HUES6 (cell line): ENCODE results near the gene EPS8.

Experiments
- H3K27ac ChIP-seq: 2 replicates; pipeline ENCODE4 v1.7.0; 2013; ENCODE audit warnings: low read depth, mild to moderate bottlenecking, low read length, inconsistent platforms
- H3K27me3 ChIP-seq: 2 replicates; pipeline ENCODE4 v1.6.1; 2013; ENCODE audit warnings: low read length; ENCODE audit not compliant: control insufficient read depth, insufficient read depth
- H3K36me3 ChIP-seq: 2 replicates; pipeline ENCODE4 v1.6.1; 2013; ENCODE audit warnings: low read length; ENCODE audit not compliant: control insufficient read depth, insufficient read depth
- H3K4me1 ChIP-seq: 2 replicates; pipeline ENCODE4 v1.6.1; 2013; ENCODE audit warnings: low read length; ENCODE audit not compliant: control insufficient read depth, insufficient read depth
- H3K4me3 ChIP-seq: 2 replicates; pipeline ENCODE4 v1.5.1; 2013; ENCODE audit warnings: low read depth, low read length
- H3K9ac ChIP-seq: one replicate; pipeline ENCODE4 v1.6.1; 2013; ENCODE audit warnings: mild to moderate bottlenecking, low read length
- H3K9me3 ChIP-seq: 2 replicates; pipeline ENCODE4 v1.6.1; 2013; ENCODE audit warnings: low read depth, low read length; ENCODE audit not compliant: control insufficient read depth, insufficient read depth

Gene EPS8

GRCh38 chr12:15689751-15690191, 99.4 kb downstream of the EPS8 start:
- H3K36me3 ChIP-seq: no peaks in the 10 kb centered on the region
- H3K9ac ChIP-seq: no peak overlapping the region
- H3K27ac ChIP-seq: no peak overlapping the region
- H3K27me3 ChIP-seq: no peaks in the 10 kb centered on the region
- no peaks in the 10 kb centered on the region for H3K9me3 ChIP-seq
- no peak overlapping the region for H3K4me3 ChIP-seq
- peaks cover 8% of the 10 kb centered on the region for H3K4me1 ChIP-seq

DNA sequence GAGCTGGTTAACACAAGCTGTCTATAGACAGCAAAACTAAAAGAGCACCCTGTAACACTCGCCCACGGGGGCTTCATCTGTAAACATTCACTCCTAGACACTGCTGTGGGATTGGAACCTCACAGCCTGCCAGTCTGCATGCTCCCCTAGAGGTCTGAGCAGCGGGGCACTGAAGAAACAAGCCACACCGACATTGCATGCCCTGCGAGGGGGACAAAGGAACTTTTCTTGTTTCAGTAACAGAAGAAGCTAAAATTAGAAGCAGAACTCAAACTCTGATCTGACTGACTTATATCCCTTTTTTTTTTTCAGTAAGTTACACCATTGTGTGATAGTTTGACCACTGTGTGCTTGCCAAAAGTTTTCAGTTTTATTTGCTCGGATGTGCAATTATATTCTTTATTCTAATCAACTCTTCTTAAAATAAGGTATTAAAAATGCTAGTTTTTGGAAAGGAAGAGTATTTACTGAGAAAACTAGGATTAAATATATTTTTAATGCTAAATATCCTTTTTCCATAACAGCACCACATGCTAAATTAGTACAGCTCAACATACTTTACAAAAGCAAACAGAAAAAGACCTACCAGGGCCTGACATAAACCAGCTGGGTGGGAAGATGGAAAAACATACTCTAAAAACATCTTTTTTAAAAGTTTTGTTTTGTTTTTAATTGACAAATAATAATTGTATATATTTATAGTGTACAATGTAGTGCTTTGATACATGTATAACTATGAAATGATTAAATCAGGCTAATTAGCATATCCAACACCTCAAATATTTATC, 100.2 kb downstream of the EPS8 start:
- Histone ChIP-seq H3K4me1 (peaks cover 8% of the 10 kb centered on the region), H3K9ac (no peak overlapping the region), H3K9me3 (no peaks in the 10 kb centered on the region), H3K4me3 (no peak overlapping the region), H3K27ac (no peak overlapping the region), H3K27me3 (no peaks in the 10 kb centered on the region), H3K36me3 (no peaks in the 10 kb centered on the region)

- peak overlapping the region; percentile 27; the same call in 1 of the 2 replicates for H3K4me3 ChIP-seq
- no peak overlapping the region for H3K9ac ChIP-seq
- H3K9me3 ChIP-seq: no peaks in the 10 kb centered on the region
- H3K27ac ChIP-seq: no peak overlapping the region
- H3K36me3 ChIP-seq: no peaks in the 10 kb centered on the region
- peaks cover 8% of the 10 kb centered on the region for H3K4me1 ChIP-seq
- H3K27me3 ChIP-seq: no peaks in the 10 kb centered on the region
These were observed 100.9 kb downstream of the EPS8 start for GRCh38 chr12:15688202-15688736.

DNA sequence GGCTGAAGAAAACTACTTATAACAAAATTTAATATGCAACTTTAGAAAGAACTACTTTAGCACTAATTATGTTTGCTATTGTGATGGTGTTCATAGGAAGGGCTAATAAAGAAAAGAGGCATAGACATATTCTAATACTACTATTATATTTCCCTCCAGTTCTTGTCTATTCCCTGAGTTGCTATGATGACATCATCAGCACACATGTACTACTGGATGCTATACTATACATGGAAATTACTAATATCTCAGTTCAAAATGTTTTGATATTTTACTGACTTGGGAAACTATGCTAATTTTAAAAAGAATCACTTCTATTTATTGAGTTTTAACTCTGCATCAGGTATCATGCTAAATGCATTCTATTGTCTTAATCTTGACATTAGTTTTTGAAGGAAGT, 101.6 kb downstream of the EPS8 start:
- no peak overlapping the region for H3K27ac ChIP-seq
- no peak overlapping the region for H3K9ac ChIP-seq
- no peaks in the 10 kb centered on the region for H3K27me3 ChIP-seq
- no peaks in the 10 kb centered on the region for H3K9me3 ChIP-seq
- peaks cover 8% of the 10 kb centered on the region for H3K4me1 ChIP-seq
- H3K36me3 ChIP-seq: no peaks in the 10 kb centered on the region
- H3K4me3 ChIP-seq: no peak overlapping the region

GRCh38 chr12:15684896-15685658, 104.1 kb downstream of the EPS8 start:
- Histone ChIP-seq H3K9ac (no peak overlapping the region), H3K36me3 (no peaks in the 10 kb centered on the region), H3K4me3 (no peak overlapping the region), H3K27me3 (no peaks in the 10 kb centered on the region), H3K9me3 (no peaks in the 10 kb centered on the region), H3K4me1 (peaks cover 8% of the 10 kb centered on the region), H3K27ac (no peak overlapping the region)

GRCh38 chr12:15682826-15683225, 106.4 kb downstream of the EPS8 start:
- H3K27ac ChIP-seq: no peak overlapping the region
- H3K4me3 ChIP-seq: no peak overlapping the region
- no peak overlapping the region for H3K9ac ChIP-seq
- no peaks in the 10 kb centered on the region for H3K9me3 ChIP-seq
- H3K4me1 ChIP-seq: peaks cover under 1% of the 10 kb centered on the region; the same call in 1 of the 2 replicates
- H3K27me3 ChIP-seq: no peaks in the 10 kb centered on the region
- no peaks in the 10 kb centered on the region for H3K36me3 ChIP-seq

DNA sequence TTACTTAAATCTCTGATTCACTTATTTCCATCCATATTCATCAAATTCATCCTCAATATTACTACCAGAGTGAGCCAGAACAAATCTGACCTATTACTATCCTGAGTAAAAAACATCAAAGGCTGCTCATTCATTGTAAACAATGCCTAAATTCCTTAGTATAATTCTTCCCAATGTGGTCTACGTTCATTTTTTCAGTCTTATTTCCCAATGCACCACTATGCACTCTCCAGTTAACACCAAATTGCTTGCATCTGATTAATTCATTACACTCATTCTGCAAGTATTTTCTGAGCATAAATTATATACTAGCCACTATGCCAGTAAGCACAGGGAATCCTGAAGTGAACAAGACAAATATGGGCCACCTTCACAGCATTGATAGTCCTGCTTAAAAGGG, 110.0 kb downstream of the EPS8 start:
- H3K4me1 ChIP-seq: peaks cover 11% of the 10 kb centered on the region

GRCh38 chr12:15677726-15678201, 111.4 kb downstream of the EPS8 start:
- Histone ChIP-seq H3K36me3 (no peaks in the 10 kb centered on the region), H3K27me3 (no peaks in the 10 kb centered on the region), H3K9ac (no peak overlapping the region), H3K27ac (no peak overlapping the region), H3K9me3 (no peaks in the 10 kb centered on the region), H3K4me1 (peaks cover 11% of the 10 kb centered on the region), H3K4me3 (no peak overlapping the region)

More for the DNA sequence above, 110.0 kb downstream of the EPS8 start:
- H3K9me3 ChIP-seq: no peaks in the 10 kb centered on the region
- no peaks in the 10 kb centered on the region for H3K36me3 ChIP-seq
- H3K9ac ChIP-seq: no peak overlapping the region
- no peaks in the 10 kb centered on the region for H3K27me3 ChIP-seq
- no peak overlapping the region for H3K4me3 ChIP-seq
- no peak overlapping the region for H3K27ac ChIP-seq

- no peaks in the 10 kb centered on the region for H3K9me3 ChIP-seq
- no peaks in the 10 kb centered on the region for H3K36me3 ChIP-seq
- peaks cover 11% of the 10 kb centered on the region for H3K4me1 ChIP-seq
These were observed 112.0 kb downstream of the EPS8 start for GRCh38 chr12:15677228-15677627.

GRCh38 chr12:15672671-15673270, 116.4 kb downstream of the EPS8 start:
- no peak overlapping the region for H3K27ac ChIP-seq

More at GRCh38 chr12:15677228-15677627, 112.0 kb downstream of the EPS8 start:
- no peak overlapping the region for H3K27ac ChIP-seq
- H3K9ac ChIP-seq: no peak overlapping the region
- no peak overlapping the region for H3K4me3 ChIP-seq
- no peaks in the 10 kb centered on the region for H3K27me3 ChIP-seq

More at GRCh38 chr12:15672671-15673270, 116.4 kb downstream of the EPS8 start:
- H3K36me3 ChIP-seq: no peaks in the 10 kb centered on the region
- peaks cover 9% of the 10 kb centered on the region for H3K4me1 ChIP-seq
- H3K9me3 ChIP-seq: no peaks in the 10 kb centered on the region
- H3K27me3 ChIP-seq: no peaks in the 10 kb centered on the region
- H3K4me3 ChIP-seq: no peak overlapping the region
- H3K9ac ChIP-seq: no peak overlapping the region
